ENCODE results near the gene CDCA7L. TPM values are rescaled to one million over a fixed set of nuclear protein-coding genes. Genes with fewer than 3 reads are reported as not detected.

Gene CDCA7L
- total RNA-seq, 1 donor from 2014 or later = 41.0 TPM

GRCh38 chr7:21948887-21949540, 3.3 kb upstream of the CDCA7L start:
- no peak for DNase-seq
- no peaks in the 10 kb centered on the region for H3K9me3 ChIP-seq (replicated peaks)
- intact Hi-C loops (cut with micrococcal nuclease) = no loop called here
- peaks cover 30% of the 10 kb centered on the region for H3K4me1 ChIP-seq
- TF ChIP-seq, protein P1, sequence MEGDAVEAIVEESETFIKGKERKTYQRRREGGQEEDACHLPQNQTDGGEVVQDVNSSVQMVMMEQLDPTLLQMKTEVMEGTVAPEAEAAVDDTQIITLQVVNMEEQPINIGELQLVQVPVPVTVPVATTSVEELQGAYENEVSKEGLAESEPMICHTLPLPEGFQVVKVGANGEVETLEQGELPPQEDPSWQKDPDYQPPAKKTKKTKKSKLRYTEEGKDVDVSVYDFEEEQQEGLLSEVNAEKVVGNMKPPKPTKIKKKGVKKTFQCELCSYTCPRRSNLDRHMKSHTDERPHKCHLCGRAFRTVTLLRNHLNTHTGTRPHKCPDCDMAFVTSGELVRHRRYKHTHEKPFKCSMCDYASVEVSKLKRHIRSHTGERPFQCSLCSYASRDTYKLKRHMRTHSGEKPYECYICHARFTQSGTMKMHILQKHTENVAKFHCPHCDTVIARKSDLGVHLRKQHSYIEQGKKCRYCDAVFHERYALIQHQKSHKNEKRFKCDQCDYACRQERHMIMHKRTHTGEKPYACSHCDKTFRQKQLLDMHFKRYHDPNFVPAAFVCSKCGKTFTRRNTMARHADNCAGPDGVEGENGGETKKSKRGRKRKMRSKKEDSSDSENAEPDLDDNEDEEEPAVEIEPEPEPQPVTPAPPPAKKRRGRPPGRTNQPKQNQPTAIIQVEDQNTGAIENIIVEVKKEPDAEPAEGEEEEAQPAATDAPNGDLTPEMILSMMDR (IDR thresholded peaks at IDR 0.05; ENCODE audit: borderline replicate concordance) = no peak
- H3K36me3 ChIP-seq = no peaks in the 10 kb centered on the region
- no peak overlapping the region for H3K27ac ChIP-seq (replicated peaks)
- no peak overlapping the region for H3K4me3 ChIP-seq
- peaks cover 8% of the 10 kb centered on the region for H3K27me3 ChIP-seq (ENCODE audit: low read depth)

- intact Hi-C loops (cut with micrococcal nuclease) = no loop called here
- no peaks in the 10 kb centered on the region for H3K9me3 ChIP-seq (replicated peaks)
- TF ChIP-seq, protein P1 (IDR thresholded peaks at IDR 0.05; ENCODE audit: borderline replicate concordance) = no peak
- peaks cover 8% of the 10 kb centered on the region for H3K27me3 ChIP-seq (ENCODE audit: low read depth)
- H3K36me3 ChIP-seq = no peaks in the 10 kb centered on the region
- H3K4me3 ChIP-seq = no peak overlapping the region
- H3K27ac ChIP-seq (replicated peaks) = no peak overlapping the region
- H3K4me1 ChIP-seq = peaks cover 30% of the 10 kb centered on the region
- DNase-seq = no peak
Measured at GRCh38 chr7:21948364-21948763, 2.7 kb upstream of the CDCA7L start.

- Histone ChIP-seq H3K36me3 (no peaks in the 10 kb centered on the region), H3K27ac (replicated peaks) (no peak overlapping the region), H3K9me3 (replicated peaks) (no peaks in the 10 kb centered on the region), H3K4me1 (peaks cover 31% of the 10 kb centered on the region), H3K4me3 (no peak overlapping the region), H3K27me3 (ENCODE audit: low read depth) (peaks cover 8% of the 10 kb centered on the region)
- TF ChIP-seq, protein P1 (IDR thresholded peaks at IDR 0.05; ENCODE audit: borderline replicate concordance) = no peak
- DNase-seq = no peak
- intact Hi-C loops (cut with micrococcal nuclease) = no loop called here
Measured at GRCh38 chr7:21947946-21948345, 2.2 kb upstream of the CDCA7L start.

- intact Hi-C loops (cut with micrococcal nuclease) = no loop called here
- no peak overlapping the region for H3K4me3 ChIP-seq
- TF ChIP-seq, protein P1 (IDR thresholded peaks at IDR 0.05; ENCODE audit: borderline replicate concordance) = no peak
Measured at GRCh38 chr7:21947056-21947455, 1.4 kb upstream of the CDCA7L start.

DNA sequence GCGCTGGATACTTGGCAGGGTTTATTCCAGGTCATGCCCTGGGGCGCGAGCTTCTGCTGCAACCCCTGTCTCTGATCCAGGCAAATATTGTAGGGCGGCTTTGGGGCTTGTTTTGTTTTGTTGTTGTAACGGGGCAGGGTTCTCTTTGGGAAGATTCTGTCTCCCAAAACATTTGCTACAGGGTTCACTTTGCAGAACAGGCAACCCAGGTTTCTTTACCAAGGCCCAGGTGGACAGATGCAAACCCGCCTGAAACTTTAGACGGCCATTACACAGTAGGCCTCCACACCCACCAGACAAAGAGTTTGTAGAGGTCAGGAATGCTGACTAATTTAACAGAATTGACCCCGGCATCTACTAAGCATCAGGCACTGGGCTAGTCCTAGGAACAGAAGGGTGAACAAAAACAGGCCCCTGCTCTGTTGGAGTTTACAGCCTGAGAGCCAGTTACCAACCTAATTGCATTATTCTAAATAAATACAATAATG, 567 bp upstream of the CDCA7L start:
- DNase-seq = no peak
- Histone ChIP-seq H3K9me3 (replicated peaks) (no peaks in the 10 kb centered on the region), H3K27me3 (ENCODE audit: low read depth) (peaks cover 8% of the 10 kb centered on the region), H3K4me3 (peak overlapping the region; percentile 79), H3K36me3 (no peaks in the 10 kb centered on the region), H3K27ac (replicated peaks) (peak overlapping the region; percentile 88), H3K4me1 (peaks cover 47% of the 10 kb centered on the region)
- TF ChIP-seq, protein P1 (IDR thresholded peaks at IDR 0.05; ENCODE audit: borderline replicate concordance) = no peak
- intact Hi-C loops (cut with micrococcal nuclease) = no loop called here

More at GRCh38 chr7:21947056-21947455, 1.4 kb upstream of the CDCA7L start:
- H3K36me3 ChIP-seq = no peaks in the 10 kb centered on the region
- peaks cover 39% of the 10 kb centered on the region for H3K4me1 ChIP-seq
- H3K27ac ChIP-seq (replicated peaks) = no peak overlapping the region
- H3K9me3 ChIP-seq (replicated peaks) = no peaks in the 10 kb centered on the region
- H3K27me3 ChIP-seq (ENCODE audit: low read depth) = peaks cover 8% of the 10 kb centered on the region
- no peak for DNase-seq
